Measurements from ENCODE around the gene CHORDC1.
A peak's percentile ranks its signal among the peaks of the same experiment; 100 is the strongest.

Gene CHORDC1

GRCh38 chr11:90222459-90223247 is at the start of gene CHORDC1:
CHORDC1 (minus strand) TSS chr11:90223049; CDS start chr11:90222954, 95 bp downstream.
- TF ChIP-seq POLR2A (IDR thresholded peaks at IDR 0.05; ENCODE audit: extremely low read depth, insufficient read length) (peak; percentile 76), MYC (IDR thresholded peaks at IDR 0.05; ENCODE audit: low read depth, low read length) (peak; percentile 45; the same call in 1 of the 2 replicates), CTCF (IDR thresholded peaks at IDR 0.05; ENCODE audit: low read depth, low read length) (no peak), MAX (IDR thresholded peaks at IDR 0.05; ENCODE audit: low read depth, low read length) (peak; percentile 82)
- peak within 1 kb of the TSS; percentile 90 for H3K4me3 ChIP-seq (ENCODE audit: low read depth, low read length)
- DNase-seq (ENCODE audit: low read depth), result peak; percentile 94

- H3K4me3 ChIP-seq (ENCODE audit: low read depth, low read length), result no peak overlapping the region
- TF ChIP-seq POLR2A (IDR thresholded peaks at IDR 0.05; ENCODE audit: extremely low read depth, insufficient read length) (no peak), MAX (IDR thresholded peaks at IDR 0.05; ENCODE audit: low read depth, low read length) (no peak), MYC (IDR thresholded peaks at IDR 0.05; ENCODE audit: low read depth, low read length) (no peak), CTCF (IDR thresholded peaks at IDR 0.05; ENCODE audit: low read depth, low read length) (no peak)
Observed at GRCh38 chr11:90257158-90257525, 34.3 kb upstream of the CHORDC1 start.

GRCh38 chr11:90256404-90257157 is 33.7 kb upstream of the CHORDC1 start:
- no peak for TF ChIP-seq CTCF (IDR thresholded peaks at IDR 0.05; ENCODE audit: low read depth, low read length)
- TF ChIP-seq POLR2A (IDR thresholded peaks at IDR 0.05; ENCODE audit: extremely low read depth, insufficient read length), result no peak
- TF ChIP-seq MAX (IDR thresholded peaks at IDR 0.05; ENCODE audit: low read depth, low read length), result no peak
- TF ChIP-seq MYC (IDR thresholded peaks at IDR 0.05; ENCODE audit: low read depth, low read length), result no peak
- DNase-seq (ENCODE audit: low read depth), result no peak
- no peak overlapping the region for H3K4me3 ChIP-seq (ENCODE audit: low read depth, low read length)

More at GRCh38 chr11:90257158-90257525, 34.3 kb upstream of the CHORDC1 start:
- DNase-seq (ENCODE audit: low read depth), result no peak

- H3K4me3 ChIP-seq (ENCODE audit: low read depth, low read length), result no peak overlapping the region
- TF ChIP-seq MYC (IDR thresholded peaks at IDR 0.05; ENCODE audit: low read depth, low read length) (no peak), POLR2A (IDR thresholded peaks at IDR 0.05; ENCODE audit: extremely low read depth, insufficient read length) (no peak), CTCF (IDR thresholded peaks at IDR 0.05; ENCODE audit: low read depth, low read length) (no peak), MAX (IDR thresholded peaks at IDR 0.05; ENCODE audit: low read depth, low read length) (no peak)
- DNase-seq (ENCODE audit: low read depth), result no peak
Observed at GRCh38 chr11:90254065-90254464, 31.2 kb upstream of the CHORDC1 start.

GRCh38 chr11:90252053-90252452 is 29.2 kb upstream of the CHORDC1 start:
- no peak overlapping the region for H3K4me3 ChIP-seq (ENCODE audit: low read depth, low read length)
- DNase-seq (ENCODE audit: low read depth), result no peak
- TF ChIP-seq MAX (IDR thresholded peaks at IDR 0.05; ENCODE audit: low read depth, low read length) (no peak), MYC (IDR thresholded peaks at IDR 0.05; ENCODE audit: low read depth, low read length) (no peak), CTCF (IDR thresholded peaks at IDR 0.05; ENCODE audit: low read depth, low read length) (no peak)
